ENCODE measurements around the gene RNF167.

DNA sequence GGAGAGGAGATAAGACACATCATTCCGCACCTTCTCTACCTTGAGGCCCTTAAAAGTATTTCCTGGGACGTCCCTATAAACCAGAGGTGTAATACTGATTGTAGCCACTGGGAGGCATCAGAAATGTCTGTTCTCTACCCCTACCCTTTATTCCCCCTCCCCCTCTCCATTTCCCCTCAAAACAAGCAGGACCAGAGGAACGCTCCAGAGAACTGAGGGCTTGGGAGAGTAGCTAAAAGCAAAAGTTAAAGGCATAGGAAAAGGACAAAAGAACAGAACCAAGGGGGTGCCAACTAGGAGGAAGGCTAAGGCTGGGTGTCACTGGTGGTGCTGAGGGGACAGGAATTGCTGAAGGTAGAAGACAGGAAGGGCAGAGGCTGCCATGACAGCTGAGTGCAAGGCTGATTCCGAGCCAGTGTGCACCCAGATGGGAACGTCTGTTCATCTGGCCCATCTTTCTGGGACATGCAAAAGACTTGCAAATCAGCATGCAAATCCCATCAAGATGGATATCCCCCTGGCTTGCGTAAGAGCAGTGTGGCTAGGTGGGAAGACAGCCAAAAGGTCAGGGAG lies 40.7 kb downstream of the RNF167 start:
- TF ChIP-seq, protein P1, sequence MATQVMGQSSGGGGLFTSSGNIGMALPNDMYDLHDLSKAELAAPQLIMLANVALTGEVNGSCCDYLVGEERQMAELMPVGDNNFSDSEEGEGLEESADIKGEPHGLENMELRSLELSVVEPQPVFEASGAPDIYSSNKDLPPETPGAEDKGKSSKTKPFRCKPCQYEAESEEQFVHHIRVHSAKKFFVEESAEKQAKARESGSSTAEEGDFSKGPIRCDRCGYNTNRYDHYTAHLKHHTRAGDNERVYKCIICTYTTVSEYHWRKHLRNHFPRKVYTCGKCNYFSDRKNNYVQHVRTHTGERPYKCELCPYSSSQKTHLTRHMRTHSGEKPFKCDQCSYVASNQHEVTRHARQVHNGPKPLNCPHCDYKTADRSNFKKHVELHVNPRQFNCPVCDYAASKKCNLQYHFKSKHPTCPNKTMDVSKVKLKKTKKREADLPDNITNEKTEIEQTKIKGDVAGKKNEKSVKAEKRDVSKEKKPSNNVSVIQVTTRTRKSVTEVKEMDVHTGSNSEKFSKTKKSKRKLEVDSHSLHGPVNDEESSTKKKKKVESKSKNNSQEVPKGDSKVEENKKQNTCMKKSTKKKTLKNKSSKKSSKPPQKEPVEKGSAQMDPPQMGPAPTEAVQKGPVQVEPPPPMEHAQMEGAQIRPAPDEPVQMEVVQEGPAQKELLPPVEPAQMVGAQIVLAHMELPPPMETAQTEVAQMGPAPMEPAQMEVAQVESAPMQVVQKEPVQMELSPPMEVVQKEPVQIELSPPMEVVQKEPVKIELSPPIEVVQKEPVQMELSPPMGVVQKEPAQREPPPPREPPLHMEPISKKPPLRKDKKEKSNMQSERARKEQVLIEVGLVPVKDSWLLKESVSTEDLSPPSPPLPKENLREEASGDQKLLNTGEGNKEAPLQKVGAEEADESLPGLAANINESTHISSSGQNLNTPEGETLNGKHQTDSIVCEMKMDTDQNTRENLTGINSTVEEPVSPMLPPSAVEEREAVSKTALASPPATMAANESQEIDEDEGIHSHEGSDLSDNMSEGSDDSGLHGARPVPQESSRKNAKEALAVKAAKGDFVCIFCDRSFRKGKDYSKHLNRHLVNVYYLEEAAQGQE (IDR thresholded peaks at IDR 0.05): no peak
- TF ChIP-seq, protein P2, sequence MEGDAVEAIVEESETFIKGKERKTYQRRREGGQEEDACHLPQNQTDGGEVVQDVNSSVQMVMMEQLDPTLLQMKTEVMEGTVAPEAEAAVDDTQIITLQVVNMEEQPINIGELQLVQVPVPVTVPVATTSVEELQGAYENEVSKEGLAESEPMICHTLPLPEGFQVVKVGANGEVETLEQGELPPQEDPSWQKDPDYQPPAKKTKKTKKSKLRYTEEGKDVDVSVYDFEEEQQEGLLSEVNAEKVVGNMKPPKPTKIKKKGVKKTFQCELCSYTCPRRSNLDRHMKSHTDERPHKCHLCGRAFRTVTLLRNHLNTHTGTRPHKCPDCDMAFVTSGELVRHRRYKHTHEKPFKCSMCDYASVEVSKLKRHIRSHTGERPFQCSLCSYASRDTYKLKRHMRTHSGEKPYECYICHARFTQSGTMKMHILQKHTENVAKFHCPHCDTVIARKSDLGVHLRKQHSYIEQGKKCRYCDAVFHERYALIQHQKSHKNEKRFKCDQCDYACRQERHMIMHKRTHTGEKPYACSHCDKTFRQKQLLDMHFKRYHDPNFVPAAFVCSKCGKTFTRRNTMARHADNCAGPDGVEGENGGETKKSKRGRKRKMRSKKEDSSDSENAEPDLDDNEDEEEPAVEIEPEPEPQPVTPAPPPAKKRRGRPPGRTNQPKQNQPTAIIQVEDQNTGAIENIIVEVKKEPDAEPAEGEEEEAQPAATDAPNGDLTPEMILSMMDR (IDR thresholded peaks at IDR 0.05; ENCODE audit: low read depth, low read length, missing input control): peak; percentile 81
- TF ChIP-seq HNF4G (IDR thresholded peaks at IDR 0.05): no peak
- TF ChIP-seq, protein P3, sequence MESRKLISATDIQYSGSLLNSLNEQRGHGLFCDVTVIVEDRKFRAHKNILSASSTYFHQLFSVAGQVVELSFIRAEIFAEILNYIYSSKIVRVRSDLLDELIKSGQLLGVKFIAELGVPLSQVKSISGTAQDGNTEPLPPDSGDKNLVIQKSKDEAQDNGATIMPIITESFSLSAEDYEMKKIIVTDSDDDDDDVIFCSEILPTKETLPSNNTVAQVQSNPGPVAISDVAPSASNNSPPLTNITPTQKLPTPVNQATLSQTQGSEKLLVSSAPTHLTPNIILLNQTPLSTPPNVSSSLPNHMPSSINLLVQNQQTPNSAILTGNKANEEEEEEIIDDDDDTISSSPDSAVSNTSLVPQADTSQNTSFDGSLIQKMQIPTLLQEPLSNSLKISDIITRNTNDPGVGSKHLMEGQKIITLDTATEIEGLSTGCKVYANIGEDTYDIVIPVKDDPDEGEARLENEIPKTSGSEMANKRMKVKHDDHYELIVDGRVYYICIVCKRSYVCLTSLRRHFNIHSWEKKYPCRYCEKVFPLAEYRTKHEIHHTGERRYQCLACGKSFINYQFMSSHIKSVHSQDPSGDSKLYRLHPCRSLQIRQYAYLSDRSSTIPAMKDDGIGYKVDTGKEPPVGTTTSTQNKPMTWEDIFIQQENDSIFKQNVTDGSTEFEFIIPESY (IDR thresholded peaks at IDR 0.05): no peak
- no peak for TF ChIP-seq FOXA2 (IDR thresholded peaks at IDR 0.05)
- TF ChIP-seq RAD21 (IDR thresholded peaks at IDR 0.05): peak; percentile 72 to 83
- TF ChIP-seq SP1 (IDR thresholded peaks at IDR 0.05): no peak
- no peak for TF ChIP-seq FOXA1 (IDR thresholded peaks at IDR 0.05)
- TF ChIP-seq TAF1 (conservative IDR thresholded peaks at IDR 0.05): no peak
- no peak for TF ChIP-seq YY1 (IDR thresholded peaks at IDR 0.05)

Measured in liver (tissue), 3 donors.